22Rv1 (cell line): Measurements from ENCODE around the gene ZNF423.

Experiments used
- H3K27ac ChIP-seq: fragments of 450-650 bp; 2 replicates; pipeline ENCODE4 v1.5.1; 2017
- CTCF ChIP-seq: fragments of 450-650 bp; IDR thresholded peaks from 2 replicates; pipeline ENCODE4 v1.5.1; 2017; ENCODE audit warnings: mild to moderate bottlenecking
- ZFX ChIP-seq: fragments of 450-650 bp; IDR thresholded peaks from 2 replicates; pipeline ENCODE4 v1.6.1; 2017; ENCODE audit warnings: antibody characterized with exemption, borderline replicate concordance

The ZNF423 gene

DNA sequence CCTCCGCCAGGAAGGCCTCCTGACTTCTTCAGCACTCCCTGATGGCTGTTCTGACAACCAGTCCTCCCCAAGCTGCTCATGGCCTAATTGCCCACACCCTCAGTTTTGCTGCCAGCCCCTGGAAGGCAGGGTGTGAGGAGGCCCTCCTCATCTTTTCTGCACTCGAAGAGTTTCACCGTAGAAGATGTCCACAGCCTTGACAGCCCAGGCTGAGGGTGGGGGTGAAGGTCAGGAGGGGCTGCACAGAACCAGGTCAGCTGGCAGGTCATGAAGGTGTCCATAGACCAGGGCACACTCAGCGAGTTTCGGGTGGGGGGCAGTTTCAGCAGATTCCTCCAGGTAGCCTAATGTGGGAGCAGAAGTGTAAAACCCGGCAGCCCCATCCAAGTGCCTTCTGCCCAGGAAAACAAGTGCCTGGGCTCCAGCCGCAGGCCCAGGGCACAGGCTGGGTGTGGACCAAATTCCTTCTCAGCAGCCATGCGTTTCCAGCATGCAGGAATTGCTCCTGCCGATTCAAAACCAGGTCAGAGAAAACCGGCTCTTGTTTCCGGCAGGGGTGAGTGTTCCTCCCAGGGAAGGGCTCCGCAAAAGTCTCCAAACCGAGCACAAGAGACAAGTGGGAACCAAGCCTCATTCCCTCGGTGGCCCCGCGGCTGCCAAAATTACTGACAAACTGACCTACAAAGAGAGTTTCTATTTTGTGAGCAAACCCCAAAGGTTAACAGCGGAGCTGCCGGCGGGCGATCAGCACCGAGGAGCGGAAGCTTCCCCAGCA lies 253.5 kb downstream of the ZNF423 start:
- no peak overlapping the region for H3K27ac ChIP-seq

GRCh38 chr16:49601576-49601975 lies 254.3 kb downstream of the ZNF423 start:
- H3K27ac ChIP-seq, result no peak overlapping the region
- TF ChIP-seq CTCF (no peak), ZFX (no peak)

More for the DNA sequence above, 253.5 kb downstream of the ZNF423 start:
- TF ChIP-seq CTCF, result no peak
- no peak for TF ChIP-seq ZFX

- no peak overlapping the region for H3K27ac ChIP-seq
- TF ChIP-seq ZFX (no peak), CTCF (no peak)
Observed at GRCh38 chr16:49600976-49601375, 254.9 kb downstream of the ZNF423 start.

- no peak overlapping the region for H3K27ac ChIP-seq
- TF ChIP-seq CTCF (no peak), ZFX (no peak)
Observed at GRCh38 chr16:49600536-49600935, 255.4 kb downstream of the ZNF423 start.

- TF ChIP-seq CTCF (no peak), ZFX (no peak)
- H3K27ac ChIP-seq, result no peak overlapping the region
Observed at GRCh38 chr16:49599704-49600103, 256.2 kb downstream of the ZNF423 start.

GRCh38 chr16:49599281-49599680 lies 256.6 kb downstream of the ZNF423 start:
- H3K27ac ChIP-seq, result no peak overlapping the region
- no peak for TF ChIP-seq ZFX
- no peak for TF ChIP-seq CTCF

GRCh38 chr16:49598383-49599170 lies 257.3 kb downstream of the ZNF423 start:
- TF ChIP-seq CTCF (no peak), ZFX (no peak)
- H3K27ac ChIP-seq, result no peak overlapping the region
